M059J (cell line): ENCODE data around the gene PLEKHM3. TPM values are rescaled to one million over a fixed set of nuclear protein-coding genes. Genes with fewer than 3 reads are reported as not detected.

Experiments
- DNase-seq: peaks from one replicate; pipeline ENCODE4 v3.0.0-alpha.2; 2012; ENCODE audit warnings: low read depth
- total RNA-seq: library from RNA; depleted of rRNA; stranded (reverse); fragments of >200 nt; shearing (Covaris generic); gene quantifications from 2 replicates; pipeline ENCODE4 v1.2.3, GENCODE V29; 2014

PLEKHM3 gene
- total RNA-seq, 1 experiment from 2014 or later, result 5.3 TPM

DNA sequence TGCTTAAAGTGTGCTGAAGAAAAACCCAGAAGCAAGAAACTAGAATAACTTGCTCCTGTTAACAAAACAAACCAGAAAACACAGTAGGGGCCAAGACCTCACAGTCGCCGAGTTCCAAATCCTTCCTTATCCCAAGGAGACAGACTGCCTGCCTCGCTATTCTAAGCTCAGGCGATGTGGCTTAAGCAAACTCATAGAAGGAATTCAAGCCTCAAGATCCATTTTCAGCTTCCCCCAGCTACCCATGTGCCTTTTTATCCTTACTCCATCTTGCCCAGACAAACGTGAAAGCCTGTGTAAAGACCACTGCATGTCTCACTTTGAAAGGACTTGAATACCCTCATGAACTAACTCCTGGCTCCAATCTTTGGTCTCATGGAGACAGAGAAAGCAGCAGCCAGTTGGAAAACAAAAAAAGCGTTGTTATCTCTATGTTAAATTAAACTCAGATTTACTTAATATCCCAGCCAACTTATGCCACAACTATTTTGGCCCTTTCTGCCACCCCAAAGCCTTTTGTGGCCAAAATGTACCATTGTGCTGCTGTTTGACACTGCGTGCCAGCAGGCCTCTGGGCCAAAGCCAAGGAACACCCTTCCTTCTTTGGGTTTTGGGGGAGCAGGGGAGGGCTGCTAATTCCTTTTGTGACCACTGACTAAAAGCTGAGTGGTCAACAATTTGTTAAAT, 132.5 kb downstream of the PLEKHM3 start:
- DNase-seq, result peak; percentile 24

DNA sequence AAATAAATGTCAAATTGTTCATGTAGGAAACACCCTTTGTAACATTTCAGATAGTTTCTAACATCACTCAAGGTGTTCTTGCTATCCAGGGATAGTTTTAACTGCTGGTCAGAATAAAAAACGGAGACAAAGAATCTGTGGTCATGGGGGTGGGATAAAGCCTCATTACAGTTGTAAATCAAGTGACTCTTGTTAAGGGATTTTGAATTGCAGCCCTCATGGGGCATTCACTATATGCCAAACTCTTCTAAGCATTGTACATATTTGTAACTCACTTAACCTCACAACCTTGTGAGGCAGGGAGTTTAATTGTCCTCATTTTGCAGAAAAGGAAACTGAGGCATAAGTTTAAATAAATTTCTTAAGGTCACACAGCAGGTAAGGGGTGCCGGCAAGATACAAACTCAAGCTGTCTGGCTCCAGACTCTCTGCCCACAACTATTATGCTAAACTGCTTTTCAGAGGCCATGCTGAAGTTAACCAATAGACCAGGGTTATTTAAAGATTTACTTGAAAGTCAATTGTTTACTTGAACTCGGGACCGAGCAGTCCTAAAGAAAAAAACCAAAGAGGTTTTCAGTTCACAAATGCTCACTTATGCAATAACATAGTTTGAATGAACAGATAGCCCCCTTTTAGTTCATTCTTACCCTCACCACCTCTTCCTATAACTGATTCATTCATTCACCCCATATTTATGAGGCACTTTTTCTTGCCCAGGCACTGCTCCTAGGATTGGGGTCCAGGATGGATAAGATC, 134.1 kb downstream of the PLEKHM3 start:
- no peak for DNase-seq

DNA sequence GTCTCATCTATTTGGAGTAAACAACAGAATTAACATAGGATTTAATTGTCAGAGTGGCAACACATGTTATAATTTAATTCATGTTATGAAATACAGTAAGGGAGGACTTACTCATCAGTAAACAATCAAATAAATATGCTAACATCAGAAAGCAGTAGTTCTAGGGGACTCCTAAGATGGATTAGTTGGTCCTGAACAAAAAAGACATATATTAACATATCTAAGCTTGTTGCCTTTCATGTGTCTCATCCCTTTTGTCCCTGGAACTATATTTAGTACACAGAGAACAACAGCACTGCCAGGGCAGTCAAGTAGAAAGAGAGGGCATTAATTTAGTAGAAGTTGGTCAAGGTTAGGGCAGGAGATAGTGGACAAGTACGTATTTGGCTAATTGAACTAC, 137.8 kb downstream of the PLEKHM3 start:
- no peak for DNase-seq

DNA sequence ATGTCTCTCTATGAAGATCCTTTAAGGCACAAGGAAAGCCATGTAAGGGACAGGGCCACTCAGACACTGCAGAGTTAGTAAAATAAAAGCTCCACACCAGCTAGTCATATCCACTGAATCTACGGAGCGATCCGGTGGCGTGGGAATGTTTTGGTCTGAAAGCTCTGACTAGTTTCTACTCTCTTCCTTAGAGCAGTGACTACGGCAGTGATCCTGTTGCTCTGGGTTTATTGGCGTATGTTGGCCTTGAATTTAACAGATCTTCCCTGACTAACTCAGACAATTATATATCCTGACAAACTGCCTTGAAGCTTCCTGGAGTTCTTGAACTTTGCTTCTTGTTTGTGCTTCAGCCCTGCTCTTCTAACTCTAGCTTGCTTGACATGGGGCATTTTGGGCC, 140.3 kb downstream of the PLEKHM3 start:
- no peak for DNase-seq

DNA sequence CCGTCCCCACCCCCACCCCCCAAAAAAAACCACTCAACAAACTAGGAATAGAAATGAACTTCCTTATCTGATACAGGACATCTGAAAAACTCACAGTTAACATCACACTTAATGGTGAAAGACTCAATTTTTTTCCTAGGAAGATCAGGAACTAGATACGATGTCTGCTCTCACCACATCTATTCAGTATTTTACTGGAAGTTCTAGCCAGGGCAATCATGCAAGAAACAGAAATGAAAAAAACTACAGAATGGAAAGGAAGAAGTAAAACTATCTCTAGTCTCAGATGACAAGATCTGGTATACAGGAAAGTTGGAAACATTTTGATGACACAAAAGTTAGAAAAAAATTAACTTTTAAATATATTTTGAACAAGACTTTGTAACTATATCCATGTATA, 141.2 kb downstream of the PLEKHM3 start:
- no peak for DNase-seq

DNA sequence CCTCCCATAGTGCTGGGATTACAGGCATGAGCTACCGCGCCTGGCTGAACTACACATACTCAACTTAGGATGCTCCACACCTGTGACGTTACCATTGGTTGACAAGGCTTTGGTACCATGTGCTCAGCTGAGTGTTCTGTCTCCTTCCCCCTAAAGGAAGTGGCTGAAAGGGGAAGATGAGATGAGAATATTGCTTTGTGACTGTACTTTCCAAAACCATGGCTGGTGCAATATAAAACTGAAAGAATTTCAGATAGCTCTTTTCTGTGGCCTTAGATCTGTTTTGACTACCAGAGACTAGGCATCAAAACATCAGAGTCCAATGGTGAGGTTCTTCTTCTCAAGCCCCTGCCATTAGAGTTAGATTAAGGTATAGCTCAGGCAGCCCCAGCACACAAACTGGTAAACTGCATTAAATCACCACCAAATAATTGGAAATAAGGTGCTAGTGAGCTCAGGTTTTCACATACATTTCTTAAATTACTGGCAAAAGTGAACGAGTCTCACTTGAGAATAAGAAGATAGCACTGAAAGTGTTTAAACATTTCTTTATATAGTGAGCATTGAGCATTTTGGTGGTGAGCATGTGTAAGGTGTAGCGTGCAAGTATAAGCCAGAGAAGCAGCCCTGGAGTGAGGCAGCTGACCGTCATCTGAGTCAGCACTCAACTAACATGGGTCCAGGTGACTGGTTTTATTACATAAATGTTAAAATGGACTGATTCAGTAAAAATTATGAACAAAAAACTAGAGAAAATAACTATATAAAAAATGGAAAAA, 142.1 kb downstream of the PLEKHM3 start:
- no peak for DNase-seq

DNA sequence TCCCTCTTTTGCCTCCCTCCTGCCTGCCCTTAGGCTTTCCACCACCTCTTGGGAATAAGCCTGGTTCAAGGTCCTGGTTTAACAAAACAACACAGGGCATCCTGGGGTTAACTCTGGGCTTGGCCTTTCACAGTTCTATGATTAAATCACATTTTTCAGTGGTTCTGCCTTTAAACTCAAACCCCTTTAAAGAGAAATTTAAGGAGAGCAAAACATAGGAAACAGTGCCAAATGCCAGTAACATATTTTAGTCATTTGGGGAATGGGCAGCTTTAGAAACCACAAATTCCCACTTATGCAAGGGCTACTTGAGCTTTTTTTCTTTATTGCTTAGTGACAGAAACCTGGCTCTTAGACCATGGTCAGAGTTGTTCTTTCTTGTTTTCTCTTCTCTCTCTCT, 143.4 kb downstream of the PLEKHM3 start:
- DNase-seq, result peak; percentile 51

DNA sequence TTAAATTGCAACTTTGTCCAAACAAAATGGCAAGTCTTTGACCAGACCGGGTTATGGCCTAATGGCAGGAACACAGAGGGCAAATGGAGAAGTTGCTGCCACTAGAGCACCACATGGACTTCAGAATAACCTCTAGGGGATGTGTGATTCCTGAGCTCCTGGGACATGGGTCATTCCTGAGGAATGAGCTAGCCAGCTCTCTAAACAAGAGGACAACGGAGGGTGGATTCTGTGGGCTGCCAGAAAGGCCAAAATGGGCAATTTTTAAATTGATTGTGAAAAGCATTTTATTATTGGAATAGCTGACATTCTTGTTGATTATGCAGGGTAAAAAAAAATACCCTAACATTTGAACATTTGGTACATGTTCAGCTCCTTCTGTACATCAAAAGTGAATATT, 145.8 kb downstream of the PLEKHM3 start:
- DNase-seq, result peak; percentile 61

DNA sequence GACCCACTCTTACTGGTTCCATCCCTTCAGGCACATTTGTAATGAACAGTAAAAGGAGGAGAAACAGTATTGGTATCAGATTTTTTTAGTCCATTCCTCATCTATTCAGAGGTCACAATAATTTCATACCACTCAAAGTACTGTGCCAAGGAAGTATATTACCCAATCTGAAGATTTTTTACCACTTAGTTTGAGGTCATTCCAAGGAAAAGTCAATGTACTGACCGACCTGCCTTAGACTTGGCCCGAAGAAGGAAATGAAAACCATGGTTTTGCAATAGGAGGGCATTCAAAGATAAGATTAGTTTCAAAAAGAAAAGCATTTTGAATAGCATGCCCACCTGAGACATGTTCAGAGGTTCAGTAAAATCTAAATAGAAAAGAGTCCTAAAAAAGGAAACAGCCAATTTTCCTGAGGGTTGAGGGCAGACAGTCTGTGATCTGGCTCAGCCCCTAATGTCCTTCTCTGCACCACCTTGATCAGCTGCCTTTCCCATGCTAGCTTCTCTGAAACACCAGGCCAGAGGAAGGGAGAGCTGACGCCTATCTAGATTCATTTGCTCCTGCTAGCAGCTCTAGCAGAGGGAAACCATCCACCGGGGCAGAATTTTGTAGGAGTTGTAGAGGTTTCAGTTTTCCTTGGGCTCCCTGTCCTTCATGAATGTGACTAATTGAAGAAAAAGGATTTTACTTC, 148.3 kb downstream of the PLEKHM3 start:
- no peak for DNase-seq

DNA sequence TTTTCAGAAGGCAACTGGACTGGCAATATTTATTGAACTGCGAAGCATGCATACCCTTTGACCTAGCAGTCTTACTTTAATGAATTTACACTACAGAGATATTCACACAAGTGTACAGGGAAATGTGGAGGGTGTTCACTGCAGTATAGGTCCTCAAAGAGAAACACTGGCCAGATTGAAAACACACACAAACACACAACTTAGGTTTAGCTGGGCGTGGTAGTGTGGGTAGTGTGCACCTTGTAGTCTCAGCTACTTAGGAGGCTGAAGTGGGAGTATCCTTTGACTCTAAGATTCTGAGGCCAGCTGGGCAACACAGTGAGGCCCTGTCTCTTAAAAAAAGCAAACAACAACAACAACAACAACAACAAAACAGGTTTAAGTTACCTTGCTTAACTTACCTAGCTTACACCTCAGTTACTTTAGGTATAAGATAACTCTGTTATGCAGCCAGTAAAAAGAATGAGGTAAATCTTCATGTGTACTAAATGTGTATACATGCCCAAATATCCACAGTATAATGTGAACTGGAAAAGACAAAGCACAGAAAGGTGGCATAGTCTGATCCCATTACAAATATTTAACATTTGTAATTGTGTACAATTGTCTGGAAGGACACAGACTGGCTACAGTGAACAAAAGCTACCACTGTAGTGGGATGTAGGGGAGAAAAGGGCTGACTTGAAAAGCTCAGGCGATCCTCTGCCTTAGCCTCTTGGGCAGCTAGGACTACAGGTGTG, 149.7 kb downstream of the PLEKHM3 start:
- DNase-seq, result no peak

DNA sequence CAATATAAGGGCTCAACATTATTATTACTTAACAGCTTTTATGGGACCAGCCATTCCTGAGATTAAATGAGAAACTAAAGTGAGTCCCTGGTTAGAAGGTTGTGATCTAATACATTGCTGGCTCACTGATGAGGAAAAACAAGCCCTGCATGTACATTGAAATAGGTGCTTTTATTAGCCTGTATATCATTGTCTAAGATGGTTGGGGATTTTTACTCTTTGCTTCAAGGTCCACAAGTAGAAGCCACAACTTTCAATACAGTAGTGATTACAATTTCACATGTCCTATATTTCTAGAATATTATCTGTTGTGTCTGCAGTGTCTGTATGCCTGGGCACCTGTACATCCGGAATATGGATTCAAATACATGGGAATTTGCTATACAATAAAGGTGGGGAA, 151.5 kb downstream of the PLEKHM3 start:
- DNase-seq, result no peak

DNA sequence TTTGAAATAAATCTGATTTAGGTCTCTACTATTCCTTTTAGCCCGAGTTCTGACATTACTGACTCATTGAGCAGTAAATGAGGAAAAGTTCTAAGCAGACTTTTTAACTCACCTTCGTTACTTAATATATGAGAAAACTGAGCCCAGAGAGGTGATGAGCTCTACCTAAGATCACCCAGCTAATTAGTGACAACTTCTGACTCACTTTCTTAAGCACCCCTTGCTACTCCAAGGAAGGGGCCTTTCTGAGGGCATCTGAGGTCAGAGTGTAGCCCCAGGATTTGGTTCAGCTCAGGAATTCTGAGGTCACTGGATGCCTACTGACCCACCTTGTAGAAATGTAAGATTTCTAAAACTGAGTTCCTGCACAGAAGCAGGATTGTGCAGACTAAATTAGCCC, 153.4 kb downstream of the PLEKHM3 start:
- peak; percentile 35 for DNase-seq

DNA sequence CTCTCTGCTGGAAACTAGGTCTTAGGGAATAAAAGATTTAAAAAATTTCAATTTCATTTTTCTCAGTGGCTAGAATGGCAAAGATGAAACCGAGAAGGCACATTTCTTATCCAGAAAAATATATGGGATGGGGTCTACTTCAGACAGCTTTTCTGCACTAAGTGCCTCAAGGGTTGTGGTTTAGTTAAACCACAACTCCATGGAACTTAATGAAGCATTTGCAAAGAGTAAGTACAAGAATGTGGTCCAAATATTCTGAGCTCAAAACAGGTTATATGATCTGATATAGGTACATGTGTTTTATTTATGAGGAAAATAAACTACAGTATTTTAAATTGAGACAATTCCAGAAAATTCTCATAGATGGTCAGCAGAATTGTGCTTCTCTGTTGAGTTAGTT, 153.8 kb downstream of the PLEKHM3 start:
- peak; percentile 66 for DNase-seq

DNA sequence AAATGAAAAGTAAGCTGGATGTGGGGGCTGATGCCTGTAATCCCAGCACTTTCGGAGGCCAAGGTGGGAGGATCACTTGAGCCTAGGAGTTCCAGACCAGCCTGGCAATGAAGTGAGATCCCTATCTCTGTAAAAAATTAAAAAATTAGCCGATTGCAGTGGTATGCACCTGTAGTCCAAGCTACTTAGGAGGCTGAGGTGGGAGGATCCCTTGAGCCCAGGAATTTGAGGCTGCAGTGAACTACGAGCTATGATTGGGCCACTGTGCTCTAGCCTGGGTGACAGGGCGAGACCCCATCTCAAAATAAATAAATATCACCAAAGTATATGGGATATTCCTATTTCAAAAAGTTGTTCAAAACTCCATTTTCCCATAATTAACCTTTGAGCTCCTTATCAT, 154.5 kb downstream of the PLEKHM3 start:
- DNase-seq, result no peak

DNA sequence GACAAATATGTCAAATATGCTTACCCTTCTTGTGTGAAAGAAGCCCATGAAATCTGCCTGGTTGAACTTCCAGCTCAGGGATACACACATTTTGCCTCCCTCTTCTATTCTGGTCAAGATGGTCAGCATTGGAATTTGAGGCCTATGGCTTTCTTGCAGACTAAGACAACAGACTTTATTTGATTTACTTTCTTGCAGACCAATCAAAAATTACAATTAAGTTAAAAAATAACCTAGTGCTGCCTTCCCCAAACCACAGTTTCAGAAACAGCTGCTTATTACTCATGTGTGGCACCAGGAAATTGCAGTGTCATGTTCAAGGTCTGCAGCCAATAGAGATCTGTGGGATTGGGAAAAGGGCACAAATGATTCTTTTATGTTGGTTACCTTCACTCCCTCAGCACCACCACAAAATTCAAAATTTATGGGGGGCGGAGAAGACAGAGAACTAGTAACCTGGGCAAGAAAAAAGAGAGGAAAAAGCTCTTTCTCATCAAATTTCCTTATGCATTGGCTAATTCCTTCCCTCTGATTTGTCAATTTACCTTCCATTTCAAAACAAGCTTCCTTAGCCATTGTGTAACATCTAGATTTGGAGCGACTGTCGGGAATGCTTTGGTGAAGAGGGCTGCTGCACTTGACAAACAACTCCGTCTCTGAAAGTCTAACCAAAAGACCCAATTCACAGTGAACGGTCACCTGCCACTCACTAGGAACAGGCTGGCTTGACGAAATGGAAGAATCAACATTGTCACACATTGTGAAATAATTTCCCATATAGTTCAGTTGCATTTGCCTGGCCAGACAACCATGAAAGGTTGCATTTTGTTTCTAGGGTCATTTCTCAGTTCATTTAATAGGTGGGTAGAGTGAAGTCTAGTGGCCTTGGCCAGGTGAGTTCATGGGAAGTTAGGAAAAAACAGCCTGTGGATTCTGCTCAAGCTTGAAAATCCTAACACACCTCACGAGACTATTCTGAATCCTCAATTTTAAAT, 155.2 kb downstream of the PLEKHM3 start:
- peak; percentile 89 for DNase-seq

DNA sequence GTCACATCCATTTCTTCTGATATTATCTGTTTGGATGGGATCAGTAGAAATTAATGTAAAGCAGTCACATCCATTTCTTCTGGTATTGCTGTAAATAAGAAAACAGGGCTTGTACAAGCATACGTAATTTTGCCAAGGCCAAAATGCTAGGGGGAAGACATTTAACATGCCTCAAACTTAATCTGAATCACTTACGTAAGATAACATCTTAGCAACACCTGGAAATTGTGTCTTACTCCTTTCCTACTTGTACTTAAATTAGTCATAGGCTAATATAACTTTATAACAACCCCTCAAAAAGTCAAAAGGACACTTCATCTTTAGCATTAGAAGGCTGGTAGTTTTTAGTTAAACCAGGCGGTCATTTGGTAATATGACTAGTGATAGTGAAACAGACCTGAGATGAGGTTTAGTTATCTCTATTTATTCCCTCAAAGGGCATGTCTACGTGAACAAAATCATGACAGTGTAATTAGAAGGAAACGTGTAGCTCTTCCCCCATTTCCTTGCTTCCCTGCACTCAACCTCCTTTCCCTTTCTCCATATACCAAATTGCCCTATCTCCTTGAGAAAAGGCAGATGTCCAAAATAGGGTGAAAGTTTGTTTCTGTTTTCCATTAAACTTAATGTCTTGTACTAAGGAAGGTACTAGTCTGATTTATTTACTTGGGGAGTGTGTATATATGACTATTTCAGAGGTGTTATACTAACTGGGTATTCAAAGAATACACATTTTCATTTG, 156.3 kb downstream of the PLEKHM3 start:
- no peak for DNase-seq

DNA sequence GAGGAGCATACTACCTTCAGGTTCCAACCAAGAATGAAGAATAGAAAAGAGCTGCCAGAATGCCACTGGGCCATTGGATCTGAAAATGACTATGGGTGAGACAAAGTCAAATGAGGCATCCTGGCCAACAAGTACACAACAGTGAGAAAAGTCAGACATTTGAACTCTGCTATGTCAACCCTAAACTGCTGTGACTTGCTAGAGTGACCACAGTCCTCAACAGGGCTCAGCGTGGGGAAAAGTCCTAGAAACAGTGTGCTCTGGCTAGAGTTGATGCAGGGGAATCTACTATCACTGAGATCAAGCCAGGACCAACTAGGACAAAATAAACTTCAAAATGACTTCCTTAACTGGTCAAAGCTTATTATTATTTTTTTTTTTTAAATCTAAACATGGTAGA, 157.4 kb downstream of the PLEKHM3 start:
- no peak for DNase-seq

DNA sequence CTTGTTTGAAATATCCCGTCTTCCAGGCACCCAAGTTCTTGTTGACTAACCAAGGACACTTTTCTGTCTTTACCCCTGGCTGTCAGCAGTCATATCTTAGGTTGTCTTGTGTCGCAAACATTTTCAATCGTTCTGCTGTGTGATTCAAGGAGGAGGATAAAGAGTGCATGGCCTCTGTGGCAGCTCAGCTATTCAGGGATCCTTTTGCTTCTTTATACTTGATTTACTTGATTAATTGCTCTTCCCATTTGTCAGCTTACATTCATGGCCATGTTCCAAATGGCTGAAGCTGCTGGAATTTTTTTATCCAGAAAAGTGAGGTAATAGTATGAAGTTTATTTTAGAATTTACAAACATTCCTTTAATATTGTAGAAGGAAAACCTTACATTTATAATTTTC, 158.3 kb downstream of the PLEKHM3 start:
- peak; percentile 44 for DNase-seq

DNA sequence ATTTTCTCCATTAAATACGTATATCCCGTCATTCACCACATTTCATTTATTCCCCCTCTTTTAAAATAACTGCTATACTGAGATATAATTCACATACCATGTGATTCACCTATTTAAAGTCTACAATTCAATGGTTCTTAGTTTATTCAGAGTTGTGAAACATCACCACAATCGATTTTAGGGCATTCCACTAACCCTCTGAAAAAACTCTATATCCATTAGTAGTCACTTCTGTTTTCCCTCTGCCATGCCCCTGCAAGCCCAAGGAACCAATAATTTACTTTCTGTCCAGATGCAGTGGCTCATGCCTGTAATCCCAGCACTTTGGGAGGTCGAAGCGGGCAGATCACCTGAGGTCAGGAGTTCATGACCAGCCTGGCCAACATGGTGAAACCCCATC, 160.1 kb downstream of the PLEKHM3 start:
- no peak for DNase-seq
